Testis (tissue), 3 donors: ENCODE data around the gene PSMA3. TPM values are rescaled to one million over a fixed set of nuclear protein-coding genes. Genes with fewer than 3 reads are reported as not detected.

Source experiments
- DNase-seq: peaks from one replicate; pipeline ENCODE4 v3.0.0-alpha.2; 2019
- H3K27ac ChIP-seq, 2 donors: fragments of 200-600 bp; sonication (generic); one replicate each; pipeline ENCODE4 v1.5.1; 2019
- H3K27me3 ChIP-seq: fragments of 200-600 bp; sonication (generic); one replicate; pipeline ENCODE4 v1.5.1; 2019
- H3K36me3 ChIP-seq: fragments of 200-600 bp; sonication (generic); one replicate; pipeline ENCODE4 v1.5.1; 2017; ENCODE audit warnings: low read depth; ENCODE audit errors: missing control alignments
- H3K4me1 ChIP-seq: fragments of 200-600 bp; sonication (generic); one replicate; pipeline ENCODE4 v1.5.1; 2019
- H3K4me3 ChIP-seq, 2 donors: fragments of 200-600 bp; sonication (generic); one replicate each; pipeline ENCODE4 v1.5.1; 2017 to 2019
- H3K9me3 ChIP-seq: fragments of 200-600 bp; sonication (generic); one replicate; pipeline ENCODE4 v1.5.1; 2017
- CTCF ChIP-seq, 3 experiments: fragments of 450-650 bp in 2 of 3; fragments of 200-600 bp in 1 of 3; sonication (generic) in 1 of 3; IDR thresholded peaks; one replicate each; pipeline ENCODE4 v1.5.1; 2016 to 2019; ENCODE audit warnings: antibody characterized with exemption in 3 of 3, mild to moderate bottlenecking in 2 of 3, moderate library complexity in 1 of 3
- POLR2A ChIP-seq: fragments of 450-650 bp; IDR thresholded peaks from one replicate; pipeline ENCODE4 v1.6.1; 2017; ENCODE audit warnings: antibody characterized with exemption, mild to moderate bottlenecking, moderate library complexity
- WGBS, 2 donors: methylation state at CpG; one replicate each; pipeline ENCODE4 v1.1.5; 2018; 5-methylcytosine and 5-hydroxymethylcytosine counted together
- intact Hi-C: fragments of 100-400 bp; cut with DNase I; formaldehyde crosslinking; loops from one replicate; pipeline ENCODE4 v1.15.1; 2023; ENCODE audit warnings: low total_unique reads
- polyA plus RNA-seq: library from polyadenylated mRNA; stranded (reverse); fragments of 350-450 nt; fragmentation: Illumina TruSeq; extraction: RNeasy Lipid Tissue Mini Kit (QIAGEN cat#74804); gene quantifications from one replicate; pipeline ENCODE4 v1.2.3, GENCODE V29; 2014; ENCODE audit warnings: low read depth, low replicate concordance; ENCODE audit not compliant: insufficient read depth
- total RNA-seq, 2 donors: library from RNA; depleted of rRNA; stranded (reverse); fragments of >200 nt; gene quantifications; one replicate each; pipeline ENCODE4 v1.2.3, GENCODE V29; 2016

Gene PSMA3
- total and polyA plus RNA-seq, 3 donors from 2014 or later, result 84.0 to 88.7 (median 87.6) TPM

- H3K27ac ChIP-seq, result no peak overlapping the region
- no peaks in the 10 kb centered on the region for H3K36me3 ChIP-seq
- WGBS, 2 donors, result 95 to 96% methylated on average over 1 of the region's 1 CpG
- H3K27me3 ChIP-seq, result no peaks in the 10 kb centered on the region
- no peak overlapping the region for H3K4me3 ChIP-seq
- no peak for TF ChIP-seq CTCF (IDR thresholded peaks at IDR 0.05)
- no peak for TF ChIP-seq POLR2A
- H3K9me3 ChIP-seq, result no peaks in the 10 kb centered on the region
- no peaks in the 10 kb centered on the region for H3K4me1 ChIP-seq
- DNase-seq, result no peak
- intact Hi-C loops, result no loop called here
These were observed 31.6 kb downstream of the PSMA3 start for GRCh38 chr14:58276208-58276607.

- no peak for DNase-seq
- 95 to 99% methylated on average over 8 of the region's 8 CpGs for WGBS, 2 donors
- Histone ChIP-seq H3K4me1 (no peaks in the 10 kb centered on the region), H3K4me3 (no peak overlapping the region), H3K9me3 (no peaks in the 10 kb centered on the region), H3K27me3 (no peaks in the 10 kb centered on the region), H3K27ac (no peak overlapping the region), H3K36me3 (no peaks in the 10 kb centered on the region)
- intact Hi-C loops, result no loop called here
- no peak for TF ChIP-seq CTCF (IDR thresholded peaks at IDR 0.05)
- no peak for TF ChIP-seq POLR2A
These were observed 33.5 kb downstream of the PSMA3 start for GRCh38 chr14:58278177-58278576.

GRCh38 chr14:58280954-58281787, 36.5 kb downstream of the PSMA3 start:
- intact Hi-C loops, result no loop called here
- DNase-seq, result peak; percentile 86
- Histone ChIP-seq H3K4me3 (no peak overlapping the region), H3K4me1 (no peaks in the 10 kb centered on the region), H3K36me3 (peaks cover 5% of the 10 kb centered on the region), H3K27ac (peak overlapping the region; percentile 51 to 85), H3K9me3 (no peaks in the 10 kb centered on the region), H3K27me3 (no peaks in the 10 kb centered on the region)
- no peak for TF ChIP-seq POLR2A
- TF ChIP-seq CTCF (IDR thresholded peaks at IDR 0.05), result no peak
- 23 to 25% methylated on average over 4 of the region's 4 CpGs for WGBS, 2 donors

GRCh38 chr14:58281969-58282368, 37.3 kb downstream of the PSMA3 start:
- peaks cover 5% of the 10 kb centered on the region for H3K36me3 ChIP-seq
- H3K4me1 ChIP-seq, result no peaks in the 10 kb centered on the region
- peak overlapping the region; percentile 51 to 85 for H3K27ac ChIP-seq
- no peak overlapping the region for H3K4me3 ChIP-seq
- intact Hi-C loops, result no loop called here
- TF ChIP-seq CTCF (IDR thresholded peaks at IDR 0.05) (no peak), POLR2A (no peak)
- H3K27me3 ChIP-seq, result no peaks in the 10 kb centered on the region
- H3K9me3 ChIP-seq, result no peaks in the 10 kb centered on the region
- 63 to 67% methylated on average over 3 of the region's 3 CpGs for WGBS, 2 donors
- no peak for DNase-seq
